GM21529 (cell line): ENCODE data around the gene HOXB3.

ENCODE experiments used
- ATAC-seq: cut with Tn5 transposase; IDR thresholded peaks from one replicate; pipeline ENCODE4 v1.9.1; 2021; ENCODE audit not compliant: unreplicated experiment

HOXB3 gene

GRCh38 chr17:48589831-48590606, at the start of gene HOXB3:
Gene HOXB3, minus strand, starts transcription at chr17:48590241. Its CDS starts 37,767 bp downstream, at chr17:48552474.
- no peak for ATAC-seq

- no peak for ATAC-seq
Measured at GRCh38 chr17:48639136-48639535, 49.1 kb upstream of the HOXB3 start.

- no peak for ATAC-seq
Measured at GRCh38 chr17:48637323-48638260, 47.6 kb upstream of the HOXB3 start.

GRCh38 chr17:48636177-48637018, 46.4 kb upstream of the HOXB3 start:
- ATAC-seq: no peak

- ATAC-seq: no peak
Measured at GRCh38 chr17:48634493-48635208, 44.6 kb upstream of the HOXB3 start.

GRCh38 chr17:48633266-48633677, 43.2 kb upstream of the HOXB3 start:
- no peak for ATAC-seq

GRCh38 chr17:48632579-48633265, 42.7 kb upstream of the HOXB3 start:
- no peak for ATAC-seq

GRCh38 chr17:48631693-48632578, 41.9 kb upstream of the HOXB3 start:
- ATAC-seq: no peak

GRCh38 chr17:48630925-48631692, 41.1 kb upstream of the HOXB3 start:
- no peak for ATAC-seq

GRCh38 chr17:48630009-48630924, 40.2 kb upstream of the HOXB3 start:
- ATAC-seq: no peak

GRCh38 chr17:48629411-48629759, 39.3 kb upstream of the HOXB3 start:
- ATAC-seq: no peak

GRCh38 chr17:48628649-48629410, 38.8 kb upstream of the HOXB3 start:
- ATAC-seq: no peak

GRCh38 chr17:48627623-48628521, 37.8 kb upstream of the HOXB3 start:
- ATAC-seq: no peak

GRCh38 chr17:48627118-48627597, 37.1 kb upstream of the HOXB3 start:
- ATAC-seq: no peak
